Measurements from ENCODE around the gene OR9G4. TPM values are rescaled to one million over a fixed set of nuclear protein-coding genes. Genes with fewer than 3 reads are reported as not detected.

Gene OR9G4
- total RNA-seq, 1 donor from 2014 or later, result not detected

DNA sequence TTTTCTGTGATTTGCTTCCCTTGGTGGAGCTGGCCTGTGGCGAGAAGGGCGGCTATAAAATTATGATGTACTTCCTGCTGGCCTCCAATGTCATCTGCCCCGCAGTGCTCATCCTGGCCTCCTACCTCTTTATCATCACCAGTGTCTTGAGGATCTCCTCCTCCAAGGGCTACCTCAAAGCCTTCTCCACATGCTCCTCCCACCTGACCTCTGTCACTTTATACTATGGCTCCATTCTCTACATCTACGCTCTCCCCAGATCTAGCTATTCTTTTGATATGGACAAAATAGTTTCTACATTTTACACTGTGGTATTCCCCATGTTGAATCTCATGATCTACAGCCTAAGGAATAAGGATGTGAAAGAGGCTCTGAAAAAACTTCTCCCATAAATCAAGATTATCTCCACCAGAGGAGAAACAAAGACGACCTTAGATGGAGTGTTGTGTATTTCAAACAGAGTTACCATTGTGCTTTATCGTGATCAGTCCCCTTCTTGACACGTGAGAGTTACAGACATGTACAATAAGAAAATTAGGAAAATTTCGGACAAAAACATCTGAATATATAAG, 47.5 kb downstream of the OR9G4 start:
- Mint-ChIP-seq H3K9me3 (no peaks in the 10 kb centered on the region), H3K4me3 (no peak overlapping the region), H3K27ac (no peak overlapping the region), H3K36me3 (ENCODE audit: low read depth) (no peaks in the 10 kb centered on the region), H3K4me1 (no peaks in the 10 kb centered on the region), H3K27me3 (no peaks in the 10 kb centered on the region)
- DNase-seq, result no peak
- intact Hi-C loops (cut with micrococcal nuclease), result no loop called here

DNA sequence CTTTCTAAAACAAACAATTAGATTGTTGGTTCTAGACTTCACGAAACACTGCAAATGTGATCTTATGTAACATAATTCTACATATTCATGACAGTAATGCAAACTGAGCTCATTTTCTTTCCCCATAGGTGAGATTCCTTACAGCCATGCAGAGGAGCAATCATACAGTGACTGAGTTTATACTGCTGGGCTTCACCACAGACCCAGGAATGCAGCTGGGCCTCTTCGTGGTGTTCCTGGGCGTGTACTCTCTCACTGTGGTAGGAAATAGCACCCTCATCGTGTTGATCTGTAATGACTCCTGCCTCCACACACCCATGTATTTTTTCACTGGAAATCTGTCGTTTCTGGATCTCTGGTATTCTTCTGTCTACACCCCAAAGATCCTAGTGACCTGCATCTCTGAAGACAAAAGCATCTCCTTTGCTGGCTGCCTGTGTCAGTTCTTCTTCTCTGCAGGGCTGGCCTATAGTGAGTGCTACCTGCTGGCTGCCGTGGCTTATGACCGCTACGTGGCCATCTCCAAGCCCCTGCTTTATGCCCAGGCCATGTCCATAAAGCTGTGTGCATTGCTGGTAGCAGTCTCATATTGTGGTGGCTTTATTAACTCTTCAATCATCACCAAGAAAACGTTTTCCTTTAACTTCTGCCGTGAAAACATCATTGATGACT, 48.1 kb downstream of the OR9G4 start:
- no peak overlapping the region for H3K4me3 Mint-ChIP-seq
- H3K36me3 Mint-ChIP-seq (ENCODE audit: low read depth), result no peaks in the 10 kb centered on the region
- no peaks in the 10 kb centered on the region for H3K9me3 Mint-ChIP-seq
- no peak for DNase-seq
- no peaks in the 10 kb centered on the region for H3K4me1 Mint-ChIP-seq
- H3K27ac Mint-ChIP-seq, result no peak overlapping the region
- no peaks in the 10 kb centered on the region for H3K27me3 Mint-ChIP-seq
- intact Hi-C loops (cut with micrococcal nuclease), result no loop called here

DNA sequence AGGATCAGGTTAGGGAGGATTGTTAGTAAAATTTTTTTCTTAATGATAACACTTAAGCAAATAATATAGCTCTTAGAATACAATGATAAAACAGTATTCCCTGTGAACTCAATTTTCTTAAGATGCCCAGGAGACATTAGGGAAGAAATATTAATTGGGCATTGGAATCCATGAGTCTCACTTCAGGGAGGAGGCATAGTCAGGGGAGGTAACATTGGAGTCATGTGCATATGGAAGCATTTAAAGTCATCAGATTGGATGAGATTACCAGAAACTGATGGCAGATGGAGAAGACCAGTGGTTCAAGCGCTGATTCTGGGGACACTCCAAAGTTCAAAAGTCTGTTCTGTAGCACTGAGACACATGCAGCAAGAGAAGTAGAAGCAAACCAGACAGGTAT, 49.7 kb downstream of the OR9G4 start, which contains the start of gene OR9G1:
OR9G1 (plus strand) TSS at position 301 of the 400 bp plus-strand sequence. CDS start 1,293 bp downstream, outside the sequence.
- Mint-ChIP-seq H3K36me3 (ENCODE audit: low read depth) (no peaks in the 10 kb centered on the region), H3K9me3 (no peaks in the 10 kb centered on the region), H3K27ac (no peak within 1 kb of the TSS), H3K4me3 (no peak within 1 kb of the TSS), H3K4me1 (no peaks in the 10 kb centered on the region), H3K27me3 (no peaks in the 10 kb centered on the region)
- no peak for DNase-seq
- intact Hi-C loops (cut with micrococcal nuclease), result no loop called here

DNA sequence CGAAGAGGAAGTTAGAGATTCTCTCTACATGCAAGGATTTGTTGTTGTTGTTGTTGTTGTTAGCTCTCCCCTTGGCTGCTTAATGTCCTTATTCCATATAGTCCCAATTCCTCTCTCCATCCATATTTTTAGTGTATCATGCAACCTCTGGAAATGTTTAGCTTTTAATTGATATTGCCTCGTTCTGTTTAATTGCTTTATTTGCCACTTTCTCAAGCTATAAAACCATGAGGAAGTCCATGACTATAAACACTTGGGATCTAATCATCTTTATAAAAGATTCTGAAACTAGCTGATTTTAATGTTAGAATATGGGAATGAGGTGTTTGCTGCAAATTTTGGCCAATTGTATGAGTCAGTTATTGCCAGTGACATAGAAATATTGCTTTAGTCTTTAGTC, 55.1 kb downstream of the OR9G4 start:
- H3K27ac Mint-ChIP-seq, result no peak overlapping the region
- H3K36me3 Mint-ChIP-seq (ENCODE audit: low read depth), result no peaks in the 10 kb centered on the region
- no peaks in the 10 kb centered on the region for H3K27me3 Mint-ChIP-seq
- H3K4me3 Mint-ChIP-seq, result no peak overlapping the region
- no peaks in the 10 kb centered on the region for H3K9me3 Mint-ChIP-seq
- intact Hi-C loops (cut with micrococcal nuclease), result no loop called here
- H3K4me1 Mint-ChIP-seq, result no peaks in the 10 kb centered on the region
- no peak for DNase-seq

Other genes with a start within 250 kb of the OR9G4 start
- gene OR5M11, start 205.4 kb downstream of the OR9G4 start, total RNA-seq, result not detected in 2 replicates
- not detected in 2 replicates for gene OR5M10, start 171.0 kb downstream of the OR9G4 start, total RNA-seq
- gene OR5M1, start 133.8 kb downstream of the OR9G4 start, total RNA-seq, result not detected in 2 replicates
- not detected in 2 replicates for gene OR5AP2, start 106.3 kb downstream of the OR9G4 start, total RNA-seq
- gene OR5AR1, start 85.0 kb downstream of the OR9G4 start, total RNA-seq, result not detected in 2 replicates
- gene OR9G1, start 49.6 kb downstream of the OR9G4 start, total RNA-seq, result not detected in 2 replicates
- gene OR5AK2, start 240.2 kb upstream of the OR9G4 start, total RNA-seq, result not detected in 2 replicates